HG02884 (cell line): ENCODE data around the gene PLPPR4.
"Not testable (repeated sequence)": the region's sequence is repeated elsewhere in the genome, so short reads cannot be mapped to it uniquely, and the experiment has no call there.

ENCODE experiments used
- ATAC-seq: cut with Tn5 transposase; IDR thresholded peaks from one replicate; pipeline ENCODE4 v1.9.1; 2021; ENCODE audit warnings: mild to moderate bottlenecking, moderate library complexity; ENCODE audit not compliant: unreplicated experiment

The PLPPR4 gene, protein sequence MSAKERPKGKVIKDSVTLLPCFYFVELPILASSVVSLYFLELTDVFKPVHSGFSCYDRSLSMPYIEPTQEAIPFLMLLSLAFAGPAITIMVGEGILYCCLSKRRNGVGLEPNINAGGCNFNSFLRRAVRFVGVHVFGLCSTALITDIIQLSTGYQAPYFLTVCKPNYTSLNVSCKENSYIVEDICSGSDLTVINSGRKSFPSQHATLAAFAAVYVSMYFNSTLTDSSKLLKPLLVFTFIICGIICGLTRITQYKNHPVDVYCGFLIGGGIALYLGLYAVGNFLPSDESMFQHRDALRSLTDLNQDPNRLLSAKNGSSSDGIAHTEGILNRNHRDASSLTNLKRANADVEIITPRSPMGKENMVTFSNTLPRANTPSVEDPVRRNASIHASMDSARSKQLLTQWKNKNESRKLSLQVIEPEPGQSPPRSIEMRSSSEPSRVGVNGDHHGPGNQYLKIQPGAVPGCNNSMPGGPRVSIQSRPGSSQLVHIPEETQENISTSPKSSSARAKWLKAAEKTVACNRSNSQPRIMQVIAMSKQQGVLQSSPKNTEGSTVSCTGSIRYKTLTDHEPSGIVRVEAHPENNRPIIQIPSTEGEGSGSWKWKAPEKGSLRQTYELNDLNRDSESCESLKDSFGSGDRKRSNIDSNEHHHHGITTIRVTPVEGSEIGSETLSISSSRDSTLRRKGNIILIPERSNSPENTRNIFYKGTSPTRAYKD

DNA sequence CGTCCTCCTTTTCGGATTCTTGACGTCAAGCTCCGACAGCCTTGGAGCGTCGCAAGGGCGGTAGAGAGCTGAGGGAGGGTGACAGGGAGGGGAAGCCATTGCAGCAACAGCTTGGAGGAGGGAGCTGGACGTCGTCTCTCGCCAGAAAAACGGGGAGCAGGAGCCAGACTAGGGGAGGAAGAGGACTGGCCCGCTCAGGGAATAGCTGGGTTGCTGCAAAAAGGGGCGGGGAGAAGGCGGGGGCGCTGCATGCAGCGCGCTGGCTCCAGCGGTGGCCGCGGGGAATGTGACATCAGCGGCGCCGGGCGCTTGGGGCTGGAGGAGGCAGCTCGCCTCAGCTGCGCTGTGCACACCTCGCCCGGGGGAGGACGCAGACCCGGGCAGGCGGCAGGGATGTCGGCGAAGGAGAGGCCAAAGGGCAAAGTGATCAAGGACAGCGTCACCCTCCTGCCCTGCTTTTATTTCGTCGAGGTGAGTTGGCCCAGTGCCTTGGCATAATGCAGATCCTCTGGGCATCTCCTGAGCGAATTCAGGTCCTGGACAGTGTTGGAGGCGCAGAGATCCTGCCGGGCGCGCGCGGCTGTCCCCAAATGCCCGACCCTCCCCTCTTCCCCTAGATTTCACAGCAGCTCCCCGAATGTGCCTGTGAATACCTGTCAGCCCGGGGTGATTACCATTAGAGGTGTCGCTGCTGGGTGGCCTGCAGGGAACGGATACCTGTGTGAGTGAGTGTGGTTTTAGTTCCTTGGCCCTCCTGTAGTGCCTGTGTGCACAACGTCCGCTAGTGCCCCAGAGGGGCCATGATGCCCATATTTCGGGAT is at the start of gene PLPPR4:
Gene PLPPR4, plus strand, starts transcription at position 292 of the 821 bp plus-strand sequence. Its CDS starts 102 bp downstream, at position 394.
- no peak for ATAC-seq

DNA sequence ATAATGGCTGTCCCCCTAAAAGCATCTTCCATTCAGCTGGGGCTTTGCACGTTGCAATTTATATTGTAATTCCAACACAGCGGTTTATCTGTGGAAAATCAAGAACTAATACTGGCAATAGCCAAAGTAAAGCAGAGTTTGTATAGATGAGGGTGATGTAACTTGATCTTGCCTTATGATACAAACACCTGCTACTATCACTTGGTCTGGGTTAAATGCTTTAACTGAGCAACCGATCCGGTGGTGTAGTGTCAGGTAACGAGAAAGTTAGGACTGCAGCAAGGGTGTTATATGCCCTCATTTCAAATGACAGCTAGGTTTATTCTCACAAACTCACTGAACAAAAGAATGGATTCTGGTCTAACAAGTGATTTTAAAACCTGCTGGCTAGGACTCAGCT is 47.3 kb upstream of the PLPPR4 start:
- ATAC-seq = no peak

DNA sequence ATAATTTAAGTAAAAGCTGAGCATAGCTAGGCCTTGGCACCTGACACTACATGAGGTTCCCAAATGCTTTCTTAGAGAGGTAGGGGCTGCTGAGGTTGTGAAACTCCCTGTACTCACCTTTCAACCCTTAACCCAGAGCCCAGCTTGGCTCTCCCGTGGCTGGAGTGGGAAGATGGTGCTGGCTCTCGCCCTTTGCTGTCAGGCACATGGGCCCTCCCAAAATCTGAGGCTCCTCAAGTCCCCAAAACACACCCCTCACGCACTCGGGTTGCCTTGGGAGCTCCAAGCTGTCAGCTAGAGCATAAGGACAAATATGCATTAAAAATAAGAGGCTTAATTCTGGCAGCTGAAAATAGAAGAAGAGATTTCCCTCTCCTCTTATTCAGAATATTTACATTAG is 46.7 kb upstream of the PLPPR4 start:
- ATAC-seq = no peak

DNA sequence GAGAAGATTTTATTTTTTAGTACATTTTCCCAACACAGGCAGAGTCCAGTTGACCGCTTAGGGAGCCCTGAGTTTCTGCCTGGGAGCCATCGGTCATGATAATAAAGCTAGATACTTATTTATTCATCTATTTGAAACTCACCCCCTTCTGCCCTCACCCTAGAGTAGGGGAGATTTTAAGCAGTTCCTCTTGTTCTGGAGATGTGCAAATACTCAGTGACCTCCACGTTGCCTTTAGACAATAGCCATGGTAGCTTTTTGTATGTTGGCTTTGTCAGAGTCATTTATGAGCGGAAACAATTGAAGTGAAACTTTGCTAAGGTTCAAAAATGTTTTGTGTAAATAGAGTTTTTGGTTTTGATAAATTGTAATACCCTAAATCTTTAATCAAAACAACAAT is 45.7 kb upstream of the PLPPR4 start:
- peak; percentile 20 for ATAC-seq

DNA sequence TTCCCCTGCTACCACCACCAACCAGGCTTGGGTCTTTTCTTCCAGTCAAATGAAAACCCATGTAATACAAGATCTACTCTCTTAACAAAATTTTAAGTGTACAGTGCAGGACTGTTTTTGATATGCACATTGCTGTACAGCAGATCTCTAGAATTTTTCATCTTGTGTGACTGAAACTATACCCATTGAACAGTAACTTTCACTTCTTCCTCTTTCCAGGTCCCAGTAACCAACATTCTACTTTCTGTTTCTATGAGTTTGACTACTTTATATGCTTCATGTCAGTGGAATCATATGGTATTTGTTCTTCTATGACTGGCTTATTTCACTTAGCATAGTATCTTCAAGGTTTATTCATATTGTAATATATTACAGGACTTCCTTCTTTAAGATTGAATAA is 45.3 kb upstream of the PLPPR4 start:
- ATAC-seq = peak; percentile 98

DNA sequence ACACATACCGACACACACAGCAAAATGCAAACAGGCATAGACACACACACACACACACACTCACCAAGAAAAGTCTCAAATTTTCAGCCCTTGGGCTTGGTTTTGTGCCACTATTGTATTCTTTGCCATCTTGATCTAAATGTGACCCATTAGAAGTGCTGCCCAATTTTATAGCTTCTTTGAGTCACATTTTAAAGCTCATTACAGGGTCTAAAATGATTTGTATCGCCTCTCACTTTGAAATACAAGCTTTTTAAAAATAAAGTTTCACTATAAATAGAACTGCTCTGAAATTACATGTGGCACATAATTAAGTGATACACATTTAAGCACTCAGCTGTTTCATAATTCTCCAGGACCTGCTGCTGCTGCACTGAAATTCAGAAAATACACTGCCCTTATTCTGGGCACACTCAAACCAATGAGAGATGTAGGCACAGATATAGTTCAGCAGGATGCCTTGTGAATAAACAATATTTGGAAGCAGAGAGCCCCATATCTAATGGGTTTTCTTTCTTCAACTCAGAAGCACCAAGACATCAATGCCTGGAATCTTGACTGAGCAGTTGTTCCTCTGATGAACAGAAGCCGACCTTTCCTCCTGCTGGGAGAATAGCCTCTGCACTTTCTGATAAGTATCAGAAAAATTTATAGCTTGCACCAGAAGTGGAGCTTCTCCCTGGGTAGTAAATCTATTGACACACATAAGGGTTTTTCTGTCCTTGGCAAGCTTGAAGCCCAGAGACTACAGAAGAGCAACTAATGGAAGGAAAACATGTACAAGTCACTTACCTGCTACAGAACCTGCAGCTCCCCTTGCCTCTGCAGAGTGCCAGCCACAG is 37.0 kb upstream of the PLPPR4 start:
- ATAC-seq = no peak

DNA sequence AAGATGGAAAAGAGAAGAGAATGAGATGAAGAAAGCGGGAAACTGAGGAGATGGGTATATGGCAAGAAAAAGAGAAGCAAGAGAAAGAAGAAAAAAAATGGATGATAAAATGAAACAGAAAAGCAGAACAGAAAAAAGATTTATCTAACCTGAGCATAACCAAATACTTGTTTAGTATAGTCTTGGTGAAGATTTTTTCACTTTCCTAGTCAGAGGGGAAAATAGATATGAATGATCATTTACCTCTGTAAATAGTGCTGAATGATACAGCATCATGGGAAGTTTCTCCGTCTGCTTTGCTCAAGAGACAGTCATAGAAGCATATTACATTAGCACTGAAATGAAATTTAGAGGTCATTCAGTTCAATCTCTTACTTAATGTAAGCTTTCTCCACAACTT is 36.1 kb upstream of the PLPPR4 start:
- ATAC-seq = peak; percentile 85

DNA sequence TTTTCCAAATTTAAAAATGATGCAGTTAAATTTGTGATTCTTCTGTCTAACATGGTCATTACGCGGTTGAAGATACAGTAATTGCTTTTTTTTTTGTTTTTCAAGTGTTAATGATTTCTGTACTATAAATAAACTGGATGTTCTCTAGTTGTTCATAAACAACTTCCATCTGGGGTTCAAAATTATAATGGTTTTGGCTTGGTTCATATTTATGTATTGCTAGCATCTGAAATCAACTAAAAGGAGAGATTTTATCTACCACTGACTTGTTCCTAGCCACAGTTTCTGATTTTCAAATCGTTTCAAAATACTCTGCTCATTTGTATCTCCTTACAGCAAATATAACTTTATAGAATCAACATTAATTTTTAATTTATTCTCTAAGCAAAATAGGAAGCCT is 35.2 kb upstream of the PLPPR4 start:
- ATAC-seq = no peak

DNA sequence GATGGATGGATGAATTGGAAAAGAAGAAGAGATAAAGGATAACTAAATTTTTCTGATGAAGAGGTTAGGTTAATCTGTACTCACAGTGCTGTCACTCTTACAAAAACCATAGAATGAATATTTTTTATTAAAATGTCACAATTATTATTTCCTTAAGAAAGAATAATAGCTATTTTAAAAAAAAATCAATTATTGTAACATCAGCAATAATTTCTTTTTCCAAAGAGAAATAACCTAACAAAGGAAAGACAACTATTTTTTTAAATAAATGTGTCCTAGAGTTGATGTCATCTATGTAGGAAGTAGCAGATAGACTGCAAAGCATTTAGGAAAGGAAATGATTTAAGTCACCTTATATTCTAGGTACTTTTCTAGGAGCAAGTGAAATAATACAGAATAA is 33.6 kb upstream of the PLPPR4 start:
- ATAC-seq = no peak

DNA sequence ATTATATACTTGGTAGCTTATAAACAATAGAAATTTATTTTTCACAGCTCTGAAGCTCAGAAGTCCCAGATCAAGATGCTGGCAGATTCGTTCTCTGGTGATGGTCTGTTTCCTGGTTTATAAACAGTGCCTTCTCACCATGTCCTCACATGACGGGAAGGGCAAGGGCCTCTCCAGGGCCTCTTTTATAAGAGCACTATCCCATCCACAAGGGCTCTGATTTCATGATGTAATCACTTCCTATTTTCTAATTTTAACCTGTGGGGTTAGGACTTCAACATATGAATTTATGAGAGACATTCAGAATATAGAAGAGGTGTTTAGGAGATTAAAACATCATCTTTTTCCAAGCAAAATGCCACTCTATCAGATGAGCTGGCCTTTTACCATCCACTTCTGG is 32.1 kb upstream of the PLPPR4 start:
- no peak for ATAC-seq

DNA sequence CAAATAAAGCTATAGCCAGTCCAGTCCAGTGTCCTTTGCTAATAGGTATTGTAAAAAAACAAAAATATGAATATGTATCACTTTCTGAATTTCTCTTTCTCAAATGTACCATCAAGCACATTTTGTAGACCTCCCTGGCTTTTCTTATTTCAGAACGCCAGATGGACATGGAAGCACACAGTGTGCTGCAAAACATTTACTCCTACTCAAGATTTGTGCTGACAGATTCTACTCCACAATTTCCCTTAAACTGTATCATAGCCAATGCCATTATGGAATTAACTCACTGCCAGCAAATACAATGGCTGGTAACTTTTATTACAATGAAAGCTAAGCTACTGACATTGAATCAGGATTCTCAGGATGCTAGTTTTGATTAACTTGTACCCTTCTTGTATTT is 30.8 kb upstream of the PLPPR4 start:
- ATAC-seq = no peak

DNA sequence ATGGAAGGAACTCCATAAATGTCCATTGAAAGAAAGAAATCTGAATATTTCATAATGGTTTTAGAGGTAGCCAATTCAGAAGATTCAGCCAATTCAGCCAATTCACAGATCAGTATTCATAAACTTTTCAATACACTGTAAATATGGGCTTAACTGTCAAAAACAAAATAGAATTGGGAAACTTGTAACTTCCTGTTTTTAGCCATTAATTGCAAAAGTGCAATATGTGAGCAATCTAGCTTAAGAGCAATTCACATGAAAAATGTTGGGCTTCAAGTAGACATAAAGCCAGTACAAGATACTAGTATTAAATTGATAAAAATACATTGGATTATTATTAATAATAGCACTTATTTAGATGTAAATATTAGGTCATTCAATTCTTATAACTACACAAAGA is 27.5 kb upstream of the PLPPR4 start:
- ATAC-seq = no peak

DNA sequence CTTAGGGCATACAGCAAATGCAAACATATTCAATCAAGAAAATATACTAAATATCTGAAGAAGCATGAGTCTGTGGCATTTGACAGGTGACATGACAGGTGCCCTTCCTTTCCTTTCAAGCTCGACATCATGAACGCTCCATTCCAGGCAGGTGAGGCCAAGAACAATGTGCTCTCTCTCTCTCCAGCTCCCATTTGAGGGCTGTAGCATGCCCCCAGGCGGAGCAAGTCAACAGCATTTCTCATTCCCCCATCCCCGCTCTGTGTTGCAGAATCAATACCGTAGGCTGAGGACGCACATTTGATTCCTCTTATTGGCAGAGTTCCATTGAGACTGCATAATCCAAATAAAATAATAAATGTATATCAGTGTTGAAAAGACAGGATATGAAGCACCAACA is 24.6 kb upstream of the PLPPR4 start:
- no peak for ATAC-seq

DNA sequence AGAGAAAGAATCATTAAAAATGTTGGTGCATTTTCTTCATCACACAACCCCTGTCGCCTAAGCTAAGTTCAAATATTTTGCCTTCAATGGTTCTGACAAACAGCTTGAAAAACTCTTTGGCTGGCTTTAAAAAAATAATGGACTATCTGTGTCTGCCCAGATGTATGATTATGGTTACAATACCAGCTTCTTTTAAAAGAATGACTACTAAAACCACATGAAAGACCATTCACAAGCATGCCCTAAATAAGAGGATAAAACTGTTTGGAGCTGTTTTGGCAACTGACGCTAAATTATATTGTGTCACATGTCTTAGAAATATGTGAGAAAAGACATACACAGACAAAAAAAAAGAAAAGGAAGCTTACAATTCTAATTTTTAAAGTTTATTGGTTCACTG is 23.7 kb upstream of the PLPPR4 start:
- no peak for ATAC-seq

DNA sequence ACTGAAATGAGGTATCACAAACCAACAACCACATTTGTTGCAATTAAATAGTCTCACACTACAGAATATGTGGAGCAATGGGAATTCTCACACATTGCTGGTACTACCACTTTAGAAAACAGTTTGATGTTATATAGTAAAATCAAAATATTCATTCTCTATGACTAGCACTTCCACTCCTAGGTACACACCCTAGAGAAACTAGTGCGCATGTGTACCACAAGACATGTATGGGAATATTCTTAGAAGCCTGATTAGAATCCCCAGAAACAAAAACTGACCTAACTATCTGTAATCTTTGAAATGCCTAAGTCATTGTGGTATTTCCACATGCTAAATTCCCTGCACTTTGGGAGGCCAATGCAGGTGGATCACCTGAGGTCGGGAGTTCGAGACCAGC is 18.1 kb upstream of the PLPPR4 start:
- no peak for ATAC-seq

DNA sequence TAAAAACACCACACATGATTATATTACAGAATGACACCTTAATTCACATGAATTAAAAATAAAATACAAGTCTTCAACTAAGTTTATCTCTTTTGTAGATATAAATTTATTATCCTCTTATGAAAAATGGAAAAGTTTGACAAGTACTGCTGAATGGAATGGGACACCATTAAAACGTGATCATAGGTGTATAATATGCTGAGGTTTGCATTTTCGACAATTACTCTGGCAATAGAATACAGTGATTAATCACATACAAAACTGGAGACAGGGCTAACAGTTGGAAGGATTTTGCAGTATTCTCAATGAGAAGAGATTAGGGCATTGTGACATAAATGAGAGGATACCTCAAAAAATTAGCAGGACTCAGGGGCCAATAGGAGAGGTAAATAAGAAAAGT is 17.1 kb upstream of the PLPPR4 start:
- ATAC-seq = no peak

DNA sequence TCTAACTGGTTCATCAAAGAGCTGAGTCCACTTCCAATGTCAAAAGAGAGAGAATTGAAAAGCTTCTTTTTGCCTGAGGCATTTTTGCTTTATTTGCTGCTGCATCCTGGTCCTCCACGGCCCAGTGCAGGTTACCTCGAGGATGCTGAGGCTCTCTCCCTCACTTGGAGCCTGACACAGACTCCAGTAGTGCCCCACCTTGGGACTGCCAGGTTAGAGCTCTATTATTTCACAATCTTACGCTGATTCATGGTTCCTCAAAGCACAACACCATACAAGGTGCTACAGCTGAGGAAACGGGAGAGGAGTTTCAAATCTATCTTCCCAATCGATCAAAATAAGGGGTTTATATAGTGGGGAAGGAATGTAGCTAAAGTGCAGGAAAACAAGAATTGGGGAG is 13.6 kb upstream of the PLPPR4 start:
- ATAC-seq = no peak

DNA sequence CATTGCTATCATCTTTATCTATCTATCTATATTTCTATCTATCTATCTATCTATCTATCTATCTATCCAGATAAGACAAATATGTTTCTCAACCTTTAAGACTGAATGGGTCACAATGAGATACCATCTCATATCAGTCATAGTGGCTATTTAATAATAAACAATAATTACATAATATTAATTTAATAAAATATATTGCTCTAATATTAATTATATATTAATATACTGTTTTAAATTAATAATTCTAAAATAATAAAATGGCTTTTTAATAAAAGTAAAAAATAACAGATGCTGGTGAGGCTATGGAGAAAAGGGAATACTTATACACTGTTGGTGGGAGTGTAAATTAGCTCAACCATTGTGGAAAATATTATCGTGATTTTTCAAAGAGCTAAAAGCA is 13.0 kb upstream of the PLPPR4 start:
- no peak for ATAC-seq

DNA sequence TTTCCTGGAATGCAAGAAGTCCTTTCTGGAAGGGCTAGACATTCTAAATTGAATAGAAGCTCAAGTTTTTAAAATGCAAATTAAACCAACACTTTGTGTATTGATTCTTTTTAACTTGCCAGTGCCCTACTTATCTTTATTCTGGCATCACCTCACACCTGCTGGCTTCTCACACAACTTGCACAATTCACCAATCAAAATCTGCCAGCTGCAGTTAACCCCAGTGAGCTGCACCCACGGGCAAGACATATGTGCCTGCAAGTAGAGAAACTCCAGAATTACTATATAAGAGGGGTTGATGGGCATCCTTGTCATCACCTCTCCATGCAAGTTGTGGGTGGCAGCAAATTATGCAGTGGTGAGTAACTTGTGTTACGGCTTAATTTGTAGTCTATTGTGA is 11.7 kb upstream of the PLPPR4 start:
- no peak for ATAC-seq

DNA sequence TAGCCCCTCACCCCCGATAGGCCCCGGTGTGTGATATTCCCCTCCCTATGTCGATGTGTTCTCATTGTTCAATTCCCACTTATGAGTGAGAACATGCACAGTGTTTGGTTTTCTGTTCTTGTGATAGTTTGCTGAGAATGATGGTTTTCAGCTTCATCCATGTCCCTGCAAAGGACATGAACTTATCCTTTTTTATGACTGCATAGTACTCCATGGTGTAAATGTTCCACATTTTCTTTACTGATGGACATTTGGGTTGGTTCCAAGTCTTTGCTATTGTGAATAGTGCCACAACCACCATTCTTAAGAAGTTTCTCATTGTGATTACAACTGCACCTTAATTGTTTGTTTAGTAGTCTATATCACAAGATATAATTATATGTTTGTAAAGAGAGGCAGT is 3.9 kb upstream of the PLPPR4 start:
- not testable (repeated sequence) for ATAC-seq

DNA sequence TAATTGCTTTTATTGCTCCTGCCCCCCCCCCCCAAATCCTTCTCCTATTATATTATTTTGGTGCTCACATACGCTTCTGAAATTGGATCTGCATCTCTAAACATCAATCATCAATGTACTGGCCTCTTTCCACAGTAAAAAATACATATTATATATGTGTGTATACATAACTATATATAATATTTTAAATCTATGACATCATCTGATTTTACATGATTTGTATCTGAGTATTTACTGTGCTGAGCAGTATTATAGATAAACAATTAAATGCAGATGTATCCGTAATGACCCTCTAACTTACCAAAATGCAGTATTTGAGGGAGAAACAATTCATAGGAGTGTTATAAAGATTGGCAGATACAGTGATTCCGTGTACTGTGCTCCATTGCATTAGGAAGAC is 832 bp downstream of the PLPPR4 start:
- no peak for ATAC-seq
